ENCODE data around the gene FAM199X.

GRCh38 chrX:104173841-104174240 is 7.6 kb downstream of the FAM199X start:
- no peak for TF ChIP-seq POLR2A (IDR thresholded peaks at IDR 0.05)
- no peak for TF ChIP-seq CTCF (IDR thresholded peaks at IDR 0.05)
